Spinal cord (tissue), 10 donors: ENCODE results near the gene NAV2. TPM values are rescaled to one million over a fixed set of nuclear protein-coding genes. Genes with fewer than 3 reads are reported as not detected.
A peak's percentile ranks its signal among the peaks of the same experiment; 100 is the strongest.
"Not testable (repeated sequence)": the region's sequence is repeated elsewhere in the genome, so short reads cannot be mapped to it uniquely, and the experiment has no call there.

Experiments used
- DNase-seq, 6 donors: peaks; one replicate each; pipeline versions ENCODE4 v3.0.0 to v3.0.0-alpha.2; 2013 to 2015; ENCODE audit warnings: low spot score in 6 of 6, low read depth in 4 of 6
- H3K27ac ChIP-seq: one replicate; pipeline ENCODE4 v1.5.1; 2013; ENCODE audit warnings: low read depth, low read length, control low read depth
- H3K27me3 ChIP-seq: one replicate; pipeline ENCODE4 v1.6.1; 2013; ENCODE audit warnings: low read length; ENCODE audit not compliant: control insufficient read depth, insufficient read depth
- H3K36me3 ChIP-seq: one replicate; pipeline ENCODE4 v1.6.1; 2013; ENCODE audit warnings: low read length; ENCODE audit not compliant: control insufficient read depth, insufficient read depth
- H3K4me1 ChIP-seq: one replicate; pipeline ENCODE4 v1.6.1; 2013; ENCODE audit warnings: low read length; ENCODE audit not compliant: control insufficient read depth, insufficient read depth
- H3K4me3 ChIP-seq: one replicate; pipeline ENCODE4 v1.5.1; 2013; ENCODE audit warnings: low read depth, low read length, control low read depth
- H3K9me3 ChIP-seq: one replicate; pipeline ENCODE4 v1.6.1; 2013; ENCODE audit warnings: low read length; ENCODE audit not compliant: control insufficient read depth, insufficient read depth
- WGBS: methylation state at CpG from one replicate; pipeline ENCODE4 v1.1.5; 2013; ENCODE audit warnings: missing lambda C conversion rate; ENCODE audit not compliant: insufficient coverage; 5-methylcytosine and 5-hydroxymethylcytosine counted together
- polyA plus RNA-seq, 2 donors: library from polyadenylated mRNA; unstranded; fragments of 120-200 nt; gene quantifications; one replicate each; pipeline ENCODE4 v1.2.1, GENCODE V29; 2013; ENCODE audit not compliant: insufficient read length in 2 of 2
- total RNA-seq, 2 donors: library from RNA; depleted of rRNA in 1 of 2; stranded (reverse); fragments of 120-200 nt in 1 of 2; fragments of >200 nt in 1 of 2; gene quantifications; one replicate each; pipeline versions ENCODE4 v1.2.3 to v1.2.4, GENCODE V29; 2013 to 2014
- donor health status: healthy.

The NAV2 gene
- total and polyA plus RNA-seq, 4 donors, result 23.4 to 50.1 (median 30.4) TPM

- H3K36me3 ChIP-seq, result peaks cover 4% of the 10 kb centered on the region
- WGBS, result 94% methylated on average over 2 of the region's 3 CpGs
- no peaks in the 10 kb centered on the region for H3K9me3 ChIP-seq
- no peak overlapping the region for H3K27ac ChIP-seq
- DNase-seq, result no peak
- no peak overlapping the region for H3K4me3 ChIP-seq
- H3K27me3 ChIP-seq, result no peaks in the 10 kb centered on the region
- H3K4me1 ChIP-seq, result peaks cover 13% of the 10 kb centered on the region
Observed at GRCh38 chr11:19882356-19882755, 169.7 kb downstream of the NAV2 start.

- no peak for DNase-seq
- H3K27ac ChIP-seq, result no peak overlapping the region
- H3K27me3 ChIP-seq, result no peaks in the 10 kb centered on the region
- no peak overlapping the region for H3K4me3 ChIP-seq
- H3K9me3 ChIP-seq, result no peaks in the 10 kb centered on the region
- 89% methylated on average over 3 of the region's 3 CpGs for WGBS
- H3K4me1 ChIP-seq, result peaks cover 3% of the 10 kb centered on the region
- H3K36me3 ChIP-seq, result no peaks in the 10 kb centered on the region
Observed at GRCh38 chr11:19886498-19886897, 173.9 kb downstream of the NAV2 start.

GRCh38 chr11:19887842-19888241 is 175.2 kb downstream of the NAV2 start:
- Histone ChIP-seq H3K27me3 (no peaks in the 10 kb centered on the region), H3K36me3 (no peaks in the 10 kb centered on the region)
- WGBS, result no CpG with 5 or more reads among the region's 10 CpGs

GRCh38 chr11:19889531-19889930 is 176.9 kb downstream of the NAV2 start:
- no peak overlapping the region for H3K27ac ChIP-seq
- no peaks in the 10 kb centered on the region for H3K9me3 ChIP-seq
- 83% methylated on average over 1 of the region's 5 CpGs for WGBS
- no peak for DNase-seq
- H3K4me1 ChIP-seq, result peaks cover 3% of the 10 kb centered on the region
- no peaks in the 10 kb centered on the region for H3K27me3 ChIP-seq
- peaks cover 3% of the 10 kb centered on the region for H3K36me3 ChIP-seq
- H3K4me3 ChIP-seq, result no peak overlapping the region

More at GRCh38 chr11:19887842-19888241, 175.2 kb downstream of the NAV2 start:
- H3K4me1 ChIP-seq, result peaks cover 3% of the 10 kb centered on the region
- H3K4me3 ChIP-seq, result no peak overlapping the region
- H3K9me3 ChIP-seq, result no peaks in the 10 kb centered on the region
- H3K27ac ChIP-seq, result no peak overlapping the region
- DNase-seq, result peak in 1 of 6 donors; percentile 78

- DNase-seq, result no peak
- no peaks in the 10 kb centered on the region for H3K27me3 ChIP-seq
- no peaks in the 10 kb centered on the region for H3K9me3 ChIP-seq
- H3K4me3 ChIP-seq, result no peak overlapping the region
- H3K27ac ChIP-seq, result peak overlapping the region; percentile 2
- 40% methylated on average over 1 of the region's 1 CpG for WGBS
- peaks cover 3% of the 10 kb centered on the region for H3K36me3 ChIP-seq
- H3K4me1 ChIP-seq, result peaks cover 3% of the 10 kb centered on the region
Observed at GRCh38 chr11:19890308-19890707, 177.7 kb downstream of the NAV2 start.

- DNase-seq, result no peak
- H3K4me1 ChIP-seq, result peaks cover 3% of the 10 kb centered on the region
- no peaks in the 10 kb centered on the region for H3K9me3 ChIP-seq
- no peak overlapping the region for H3K4me3 ChIP-seq
- H3K36me3 ChIP-seq, result peaks cover 3% of the 10 kb centered on the region
- no peaks in the 10 kb centered on the region for H3K27me3 ChIP-seq
- H3K27ac ChIP-seq, result no peak overlapping the region
Observed at GRCh38 chr11:19891022-19891421, 178.4 kb downstream of the NAV2 start.

- Histone ChIP-seq H3K27me3 (no peaks in the 10 kb centered on the region), H3K4me1 (peaks cover 3% of the 10 kb centered on the region), H3K4me3 (no peak overlapping the region), H3K27ac (no peak overlapping the region), H3K36me3 (peaks cover 3% of the 10 kb centered on the region), H3K9me3 (no peaks in the 10 kb centered on the region)
- DNase-seq, result no peak
- WGBS, result 98% methylated on average over 8 of the region's 11 CpGs
Observed at GRCh38 chr11:19892387-19892786, 179.8 kb downstream of the NAV2 start.

- H3K4me3 ChIP-seq, result no peak overlapping the region
- no peaks in the 10 kb centered on the region for H3K27me3 ChIP-seq
- WGBS, result 75% methylated on average over 1 of the region's 1 CpG
- peaks cover 3% of the 10 kb centered on the region for H3K4me1 ChIP-seq
- H3K27ac ChIP-seq, result no peak overlapping the region
- DNase-seq, result no peak
- H3K36me3 ChIP-seq, result peaks cover 3% of the 10 kb centered on the region
- no peaks in the 10 kb centered on the region for H3K9me3 ChIP-seq
Observed at GRCh38 chr11:19892876-19893275, 180.2 kb downstream of the NAV2 start.

- DNase-seq, result no peak
- no peak overlapping the region for H3K27ac ChIP-seq
- H3K9me3 ChIP-seq, result no peaks in the 10 kb centered on the region
- 95% methylated on average over 2 of the region's 2 CpGs for WGBS
- no peaks in the 10 kb centered on the region for H3K27me3 ChIP-seq
- no peaks in the 10 kb centered on the region for H3K4me1 ChIP-seq
- H3K4me3 ChIP-seq, result no peak overlapping the region
- peaks cover 3% of the 10 kb centered on the region for H3K36me3 ChIP-seq
Observed at GRCh38 chr11:19894404-19894803, 181.8 kb downstream of the NAV2 start.

GRCh38 chr11:19895037-19895436 is 182.4 kb downstream of the NAV2 start:
- H3K9me3 ChIP-seq, H3K36me3 ChIP-seq: not testable (repeated sequence)
- WGBS, result no CpG with 5 or more reads among the region's 3 CpGs

More at GRCh38 chr11:19895037-19895436, 182.4 kb downstream of the NAV2 start:
- not testable (repeated sequence) for H3K27me3 ChIP-seq, DNase-seq, H3K4me3 ChIP-seq, H3K4me1 ChIP-seq, H3K27ac ChIP-seq
